HUES6 (cell line): Measurements from ENCODE around the gene KRT16.
"Not testable (repeated sequence)": the region's sequence is repeated elsewhere in the genome, so short reads cannot be mapped to it uniquely, and the experiment has no call there.

ENCODE experiments used
- H3K27ac ChIP-seq: 2 replicates; pipeline ENCODE4 v1.7.0; 2013; ENCODE audit warnings: low read depth, mild to moderate bottlenecking, low read length, inconsistent platforms
- H3K27me3 ChIP-seq: 2 replicates; pipeline ENCODE4 v1.6.1; 2013; ENCODE audit warnings: low read length; ENCODE audit not compliant: control insufficient read depth, insufficient read depth
- H3K36me3 ChIP-seq: 2 replicates; pipeline ENCODE4 v1.6.1; 2013; ENCODE audit warnings: low read length; ENCODE audit not compliant: control insufficient read depth, insufficient read depth
- H3K4me1 ChIP-seq: 2 replicates; pipeline ENCODE4 v1.6.1; 2013; ENCODE audit warnings: low read length; ENCODE audit not compliant: control insufficient read depth, insufficient read depth
- H3K4me3 ChIP-seq: 2 replicates; pipeline ENCODE4 v1.5.1; 2013; ENCODE audit warnings: low read depth, low read length
- H3K9ac ChIP-seq: one replicate; pipeline ENCODE4 v1.6.1; 2013; ENCODE audit warnings: mild to moderate bottlenecking, low read length
- H3K9me3 ChIP-seq: 2 replicates; pipeline ENCODE4 v1.6.1; 2013; ENCODE audit warnings: low read depth, low read length; ENCODE audit not compliant: control insufficient read depth, insufficient read depth

KRT16 gene

DNA sequence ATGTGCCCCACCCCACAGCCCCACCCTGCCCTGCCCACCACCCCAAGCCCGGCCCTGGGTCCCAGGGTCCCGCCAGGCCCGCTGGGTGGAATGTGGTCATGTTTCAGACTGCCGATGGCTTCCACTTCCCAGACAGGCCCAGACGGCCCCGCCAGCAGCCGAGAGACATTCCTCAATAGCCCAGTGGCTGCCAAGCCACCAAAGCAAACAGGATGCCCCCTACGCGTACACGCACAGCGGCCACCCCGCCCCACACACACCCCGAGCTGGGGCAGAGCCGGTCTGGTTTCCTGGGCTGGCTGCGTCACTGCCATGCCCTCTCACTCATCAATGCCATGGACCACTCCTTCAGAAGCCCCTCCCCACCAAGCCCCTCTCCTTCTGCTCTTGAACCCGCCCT lies 13.0 kb upstream of the KRT16 start:
- Histone ChIP-seq H3K4me1 (peaks cover 12% of the 10 kb centered on the region; the same call in 1 of the 2 replicates), H3K9ac (no peak overlapping the region), H3K4me3 (no peak overlapping the region), H3K36me3 (no peaks in the 10 kb centered on the region), H3K27ac (no peak overlapping the region), H3K9me3 (no peaks in the 10 kb centered on the region), H3K27me3 (no peaks in the 10 kb centered on the region)

DNA sequence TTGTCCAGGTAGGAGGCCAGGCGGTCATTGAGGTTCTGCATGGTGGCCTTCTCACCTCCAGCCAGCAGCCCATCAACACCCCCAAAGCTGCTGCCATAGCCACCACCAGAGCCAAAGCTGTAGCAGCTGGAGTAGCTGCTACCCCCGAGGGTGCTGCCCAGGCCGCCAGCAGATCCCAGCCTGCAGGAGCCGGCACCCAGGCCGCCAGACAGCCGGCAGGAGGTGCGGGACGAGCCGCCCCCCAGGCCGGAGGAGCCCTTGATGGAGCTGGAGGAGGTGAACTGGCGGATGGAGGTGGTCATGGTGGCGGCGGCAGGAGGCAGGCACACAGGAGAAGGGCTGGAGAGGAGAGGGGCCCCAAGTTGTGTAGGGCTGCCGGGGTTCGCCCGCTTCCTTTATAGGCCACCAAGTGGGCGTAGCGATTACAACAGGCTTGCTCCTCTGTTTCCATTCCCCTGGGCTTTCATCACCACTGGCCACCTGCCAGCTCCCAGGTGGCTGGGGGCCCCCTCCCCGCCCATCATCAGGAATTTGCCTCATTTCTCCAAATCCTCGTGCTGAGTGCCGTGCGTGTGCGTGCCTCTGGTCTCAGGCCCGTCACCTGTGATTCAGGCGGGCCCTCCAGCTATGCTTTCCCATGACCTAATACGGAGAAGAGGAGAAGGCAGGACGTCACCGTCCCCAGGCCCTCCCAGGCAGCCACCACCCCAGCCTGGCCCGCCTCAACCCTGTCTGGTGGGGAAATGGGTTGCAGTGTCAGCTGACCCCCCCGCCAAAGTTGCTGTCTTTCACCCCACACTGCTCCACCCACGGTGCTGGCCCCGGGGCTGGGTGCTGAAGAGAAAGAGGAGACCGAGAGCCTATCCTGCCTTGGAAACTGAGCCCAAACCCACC lies 11.9 kb upstream of the KRT16 start, which contains the start of gene KRT17:
KRT17 (minus strand) TSS at position 368 of the 894 bp plus-strand sequence; CDS start at position 302, 66 bp downstream.
- H3K27me3 ChIP-seq = no peaks in the 10 kb centered on the region
- no peak within 1 kb of the TSS for H3K9ac ChIP-seq
- H3K4me3 ChIP-seq = no peak within 1 kb of the TSS

GRCh38 chr17:41623184-41623861 lies 10.8 kb upstream of the KRT16 start:
- H3K9ac ChIP-seq, H3K9me3 ChIP-seq, H3K4me3 ChIP-seq, H3K27me3 ChIP-seq, H3K36me3 ChIP-seq, H3K27ac ChIP-seq: not testable (repeated sequence)
- peaks cover 13% of the 10 kb centered on the region; the same call in 1 of the 2 replicates for H3K4me1 ChIP-seq

More for the DNA sequence above, 11.9 kb upstream of the KRT16 start, which contains the start of gene KRT17:
- no peaks in the 10 kb centered on the region for H3K9me3 ChIP-seq
- H3K36me3 ChIP-seq = no peaks in the 10 kb centered on the region
- peaks cover 13% of the 10 kb centered on the region; the same call in 1 of the 2 replicates for H3K4me1 ChIP-seq
- H3K27ac ChIP-seq = no peak within 1 kb of the TSS

GRCh38 chr17:41622340-41623183 lies 10.0 kb upstream of the KRT16 start:
- not testable (repeated sequence) for H3K36me3 ChIP-seq, H3K4me3 ChIP-seq, H3K9ac ChIP-seq, H3K27me3 ChIP-seq, H3K9me3 ChIP-seq, H3K27ac ChIP-seq
- H3K4me1 ChIP-seq = peaks cover 13% of the 10 kb centered on the region; the same call in 1 of the 2 replicates

DNA sequence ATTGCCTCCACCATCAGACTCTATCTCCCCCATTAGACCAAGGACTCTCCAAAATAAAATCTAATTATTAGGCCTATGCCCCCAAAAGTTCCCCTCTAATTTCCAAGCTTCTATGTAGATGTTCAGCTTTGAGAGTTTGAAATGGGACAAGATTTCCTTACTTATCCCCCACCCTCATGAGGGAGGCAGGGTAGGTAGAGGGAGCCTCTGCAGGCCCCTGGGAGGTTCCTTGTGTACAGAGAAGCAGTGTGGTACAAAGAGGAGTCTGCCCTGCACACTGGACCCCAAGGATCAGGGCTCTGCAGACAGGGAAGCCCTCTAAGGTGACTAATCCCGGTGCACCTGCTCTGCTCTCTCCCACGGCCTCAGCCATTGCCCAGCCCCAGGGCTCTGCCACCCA lies 9.3 kb upstream of the KRT16 start:
- no peak overlapping the region for H3K27ac ChIP-seq

DNA sequence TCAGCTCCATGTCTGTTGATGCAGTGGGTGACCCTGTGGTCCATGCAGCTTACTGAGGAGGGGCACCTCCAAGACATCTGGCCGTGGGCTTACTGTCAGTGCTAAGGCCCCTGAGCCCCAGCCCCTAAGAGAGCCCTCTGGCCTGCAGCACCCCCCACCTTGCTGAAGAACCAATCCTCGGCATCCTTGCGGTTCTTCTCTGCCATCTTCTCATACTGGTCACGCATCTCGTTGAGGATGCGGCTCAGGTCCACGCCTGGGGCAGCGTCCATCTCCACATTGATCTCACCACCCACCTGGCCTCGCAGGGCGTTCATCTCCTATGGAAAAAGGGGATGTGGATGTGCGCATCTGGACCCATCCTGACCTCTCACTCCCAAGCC lies 8.9 kb upstream of the KRT16 start:
- not testable (repeated sequence) for H3K4me3 ChIP-seq, H3K27ac ChIP-seq, H3K9ac ChIP-seq, H3K27me3 ChIP-seq, H3K36me3 ChIP-seq, H3K9me3 ChIP-seq
- peaks cover 13% of the 10 kb centered on the region; the same call in 1 of the 2 replicates for H3K4me1 ChIP-seq

More for the DNA sequence above, 9.3 kb upstream of the KRT16 start:
- no peaks in the 10 kb centered on the region for H3K27me3 ChIP-seq
- no peaks in the 10 kb centered on the region for H3K9me3 ChIP-seq
- H3K4me1 ChIP-seq = peaks cover 13% of the 10 kb centered on the region; the same call in 1 of the 2 replicates
- no peaks in the 10 kb centered on the region for H3K36me3 ChIP-seq
- no peak overlapping the region for H3K9ac ChIP-seq
- H3K4me3 ChIP-seq = no peak overlapping the region

GRCh38 chr17:41620583-41621434 lies 8.2 kb upstream of the KRT16 start:
- H3K36me3 ChIP-seq = no peaks in the 10 kb centered on the region
- no peaks in the 10 kb centered on the region for H3K9me3 ChIP-seq
- H3K4me1 ChIP-seq = peaks cover 13% of the 10 kb centered on the region; the same call in 1 of the 2 replicates
- no peak overlapping the region for H3K4me3 ChIP-seq
- no peaks in the 10 kb centered on the region for H3K27me3 ChIP-seq
- H3K27ac ChIP-seq = no peak overlapping the region
- no peak overlapping the region for H3K9ac ChIP-seq

- H3K9me3 ChIP-seq = not testable (repeated sequence)
- H3K4me1 ChIP-seq = peaks cover 13% of the 10 kb centered on the region; the same call in 1 of the 2 replicates
Measured at GRCh38 chr17:41619927-41620582, 7.5 kb upstream of the KRT16 start.

GRCh38 chr17:41619036-41619926 lies 6.7 kb upstream of the KRT16 start:
- no peaks in the 10 kb centered on the region for H3K9me3 ChIP-seq
- H3K27me3 ChIP-seq = no peaks in the 10 kb centered on the region
- no peaks in the 10 kb centered on the region for H3K36me3 ChIP-seq

More at GRCh38 chr17:41619927-41620582, 7.5 kb upstream of the KRT16 start:
- not testable (repeated sequence) for H3K4me3 ChIP-seq, H3K9ac ChIP-seq, H3K27ac ChIP-seq, H3K36me3 ChIP-seq, H3K27me3 ChIP-seq

More at GRCh38 chr17:41619036-41619926, 6.7 kb upstream of the KRT16 start:
- Histone ChIP-seq H3K27ac (no peak overlapping the region), H3K9ac (no peak overlapping the region), H3K4me3 (no peak overlapping the region), H3K4me1 (peaks cover 13% of the 10 kb centered on the region; the same call in 1 of the 2 replicates)
